Liver (tissue), 3 donors: ENCODE data around the gene FRS3.

Experiments
- GABPA ChIP-seq, 2 donors: IDR thresholded peaks in 1 of 2; conservative IDR thresholded peaks in 1 of 2; 2 replicates each; pipeline ENCODE4 v1.6.1; 2016; ENCODE audit warnings: antibody characterized with exemption in 2 of 2, mild to moderate bottlenecking in 1 of 2, moderate library complexity in 1 of 2
- RAD21 ChIP-seq, 2 donors: IDR thresholded peaks; 2 replicates each; pipeline ENCODE4 v1.6.1; 2016; ENCODE audit warnings: antibody characterized with exemption in 2 of 2, mild to moderate bottlenecking in 2 of 2
- RXRA ChIP-seq, 2 donors: IDR thresholded peaks; 2 replicates each; pipeline ENCODE4 v1.6.1; 2017 to 2018; ENCODE audit warnings: antibody characterized with exemption in 2 of 2, mild to moderate bottlenecking in 1 of 2
- TAF1 ChIP-seq: conservative IDR thresholded peaks from 2 replicates; pipeline ENCODE4 v1.6.1; 2016; ENCODE audit warnings: antibody characterized with exemption, mild to moderate bottlenecking
- YY1 ChIP-seq: IDR thresholded peaks from 2 replicates; pipeline ENCODE4 v1.6.1; 2016; ENCODE audit warnings: antibody characterized with exemption, mild to moderate bottlenecking
- TF ChIP-seq, protein P1 (sequence below): fragments of 150-350 bp; IDR thresholded peaks from 2 replicates; pipeline ENCODE4 v1.5.1; 2017; ENCODE audit warnings: improper control_type of control experiment, low read depth, low read length; ENCODE audit not compliant: missing input control
- TF ChIP-seq, protein P2 (sequence below): IDR thresholded peaks from 2 replicates; pipeline ENCODE4 v1.6.1; 2016; ENCODE audit warnings: antibody characterized with exemption, mild to moderate bottlenecking
- TF ChIP-seq, protein P3 (sequence below): IDR thresholded peaks from 2 replicates; pipeline ENCODE4 v1.6.1; 2016; ENCODE audit warnings: antibody characterized with exemption
- donor health status: healthy.
- donor health status: healthy.

DNA sequence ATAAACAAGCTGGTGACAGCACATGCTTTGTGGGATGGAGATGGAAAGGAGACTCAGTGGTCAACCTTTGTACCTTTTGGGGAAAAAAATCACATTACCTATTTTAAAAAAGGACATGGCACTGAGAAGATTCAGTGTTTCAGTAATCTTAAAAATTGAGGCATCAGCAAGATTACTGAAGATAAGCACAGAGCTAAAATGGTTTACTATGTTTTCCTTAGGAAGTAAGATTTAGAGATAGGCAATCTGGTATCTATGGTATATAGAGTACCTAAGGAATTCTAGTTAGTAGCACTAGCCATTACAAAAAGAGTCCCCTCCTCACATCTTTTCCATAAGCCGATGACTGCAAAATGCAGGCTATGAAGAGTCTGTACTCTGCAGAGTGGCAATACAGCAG, 43.5 kb upstream of the FRS3 start:
- TF ChIP-seq, protein P1, sequence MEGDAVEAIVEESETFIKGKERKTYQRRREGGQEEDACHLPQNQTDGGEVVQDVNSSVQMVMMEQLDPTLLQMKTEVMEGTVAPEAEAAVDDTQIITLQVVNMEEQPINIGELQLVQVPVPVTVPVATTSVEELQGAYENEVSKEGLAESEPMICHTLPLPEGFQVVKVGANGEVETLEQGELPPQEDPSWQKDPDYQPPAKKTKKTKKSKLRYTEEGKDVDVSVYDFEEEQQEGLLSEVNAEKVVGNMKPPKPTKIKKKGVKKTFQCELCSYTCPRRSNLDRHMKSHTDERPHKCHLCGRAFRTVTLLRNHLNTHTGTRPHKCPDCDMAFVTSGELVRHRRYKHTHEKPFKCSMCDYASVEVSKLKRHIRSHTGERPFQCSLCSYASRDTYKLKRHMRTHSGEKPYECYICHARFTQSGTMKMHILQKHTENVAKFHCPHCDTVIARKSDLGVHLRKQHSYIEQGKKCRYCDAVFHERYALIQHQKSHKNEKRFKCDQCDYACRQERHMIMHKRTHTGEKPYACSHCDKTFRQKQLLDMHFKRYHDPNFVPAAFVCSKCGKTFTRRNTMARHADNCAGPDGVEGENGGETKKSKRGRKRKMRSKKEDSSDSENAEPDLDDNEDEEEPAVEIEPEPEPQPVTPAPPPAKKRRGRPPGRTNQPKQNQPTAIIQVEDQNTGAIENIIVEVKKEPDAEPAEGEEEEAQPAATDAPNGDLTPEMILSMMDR: no peak
- TF ChIP-seq RXRA (IDR thresholded peaks at IDR 0.05) (no peak), GABPA (IDR thresholded peaks at IDR 0.05 in 1 of 2, conservative IDR thresholded peaks at IDR 0.05 in 1 of 2) (no peak), TAF1 (no peak), YY1 (no peak), RAD21 (IDR thresholded peaks at IDR 0.05) (no peak)
- TF ChIP-seq, protein P2, sequence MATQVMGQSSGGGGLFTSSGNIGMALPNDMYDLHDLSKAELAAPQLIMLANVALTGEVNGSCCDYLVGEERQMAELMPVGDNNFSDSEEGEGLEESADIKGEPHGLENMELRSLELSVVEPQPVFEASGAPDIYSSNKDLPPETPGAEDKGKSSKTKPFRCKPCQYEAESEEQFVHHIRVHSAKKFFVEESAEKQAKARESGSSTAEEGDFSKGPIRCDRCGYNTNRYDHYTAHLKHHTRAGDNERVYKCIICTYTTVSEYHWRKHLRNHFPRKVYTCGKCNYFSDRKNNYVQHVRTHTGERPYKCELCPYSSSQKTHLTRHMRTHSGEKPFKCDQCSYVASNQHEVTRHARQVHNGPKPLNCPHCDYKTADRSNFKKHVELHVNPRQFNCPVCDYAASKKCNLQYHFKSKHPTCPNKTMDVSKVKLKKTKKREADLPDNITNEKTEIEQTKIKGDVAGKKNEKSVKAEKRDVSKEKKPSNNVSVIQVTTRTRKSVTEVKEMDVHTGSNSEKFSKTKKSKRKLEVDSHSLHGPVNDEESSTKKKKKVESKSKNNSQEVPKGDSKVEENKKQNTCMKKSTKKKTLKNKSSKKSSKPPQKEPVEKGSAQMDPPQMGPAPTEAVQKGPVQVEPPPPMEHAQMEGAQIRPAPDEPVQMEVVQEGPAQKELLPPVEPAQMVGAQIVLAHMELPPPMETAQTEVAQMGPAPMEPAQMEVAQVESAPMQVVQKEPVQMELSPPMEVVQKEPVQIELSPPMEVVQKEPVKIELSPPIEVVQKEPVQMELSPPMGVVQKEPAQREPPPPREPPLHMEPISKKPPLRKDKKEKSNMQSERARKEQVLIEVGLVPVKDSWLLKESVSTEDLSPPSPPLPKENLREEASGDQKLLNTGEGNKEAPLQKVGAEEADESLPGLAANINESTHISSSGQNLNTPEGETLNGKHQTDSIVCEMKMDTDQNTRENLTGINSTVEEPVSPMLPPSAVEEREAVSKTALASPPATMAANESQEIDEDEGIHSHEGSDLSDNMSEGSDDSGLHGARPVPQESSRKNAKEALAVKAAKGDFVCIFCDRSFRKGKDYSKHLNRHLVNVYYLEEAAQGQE: no peak
- TF ChIP-seq, protein P3, sequence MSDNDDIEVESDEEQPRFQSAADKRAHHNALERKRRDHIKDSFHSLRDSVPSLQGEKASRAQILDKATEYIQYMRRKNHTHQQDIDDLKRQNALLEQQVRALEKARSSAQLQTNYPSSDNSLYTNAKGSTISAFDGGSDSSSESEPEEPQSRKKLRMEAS: no peak
